K562 (cell line): ENCODE measurements around the gene CLASP2. TPM values are rescaled to one million over a fixed set of nuclear protein-coding genes. Genes with fewer than 3 reads are reported as not detected.
A peak's percentile ranks its signal among the peaks of the same experiment; 100 is the strongest.

ENCODE experiments used
- BRCA1 ChIP-seq, 2 experiments: fragments of 450-650 bp in 1 of 2; sonication (generic) in 1 of 2; formaldehyde crosslinking in 1 of 2; IDR thresholded peaks; 2 replicates each; pipeline versions ENCODE4 v1.5.0 to v1.6.1; 2017 to 2020; ENCODE audit warnings: mild to moderate bottlenecking in 1 of 2, missing genetic modification reagents in 1 of 2
- BRD9 ChIP-seq: fragments of 450-650 bp; IDR thresholded peaks from 2 replicates; pipeline ENCODE4 v1.6.1; 2018; ENCODE audit warnings: low read depth; ENCODE audit not compliant: partially characterized antibody
- CEBPG ChIP-seq, 3 experiments: fragments of 200-800 bp in 1 of 3; sonication (Bioruptor generic) in 1 of 3; sonication (generic) in 1 of 3; formaldehyde crosslinking in 1 of 3; IDR thresholded peaks in 2 of 3; conservative IDR thresholded peaks in 1 of 3; 2 replicates each; pipeline versions ENCODE4 v1.6.1 to v1.8.0; 2016 to 2022; ENCODE audit warnings: missing compliant biosample characterization in 2 of 3, missing genetic modification characterization in 2 of 3, mild to moderate bottlenecking in 1 of 3, missing genetic modification reagents in 1 of 3
- ETV6 ChIP-seq, 3 experiments: fragments of 150-350 bp in 1 of 3; sonication (generic) in 1 of 3; formaldehyde crosslinking in 1 of 3; IDR thresholded peaks; 2 replicates each; pipeline versions ENCODE4 v1.6.1 to v1.8.0; 2014 to 2022; ENCODE audit warnings: borderline replicate concordance in 2 of 3, low read depth in 2 of 3, antibody characterized with exemption in 1 of 3, low read length in 1 of 3, mild to moderate bottlenecking in 1 of 3, missing genetic modification reagents in 1 of 3
- FOSL1 ChIP-seq: fragments of 200-800 bp; sonication (Bioruptor generic); conservative IDR thresholded peaks from 2 replicates; pipeline ENCODE4 v1.6.1; 2016; ENCODE audit warnings: missing genetic modification characterization, missing compliant biosample characterization
- GATAD2A ChIP-seq: fragments of 450-650 bp; IDR thresholded peaks from 2 replicates; pipeline ENCODE4 v1.6.1; 2017
- HIVEP1 ChIP-seq: fragments of 250-450 bp; sonication (Bioruptor Pico); IDR thresholded peaks from 2 replicates; pipeline ENCODE4 v1.4.0; 2020; ENCODE audit warnings: mild to moderate bottlenecking
- KDM1A ChIP-seq, 2 experiments: fragments of 450-650 bp; IDR thresholded peaks; 2 replicates each; pipeline ENCODE4 v1.6.1; 2016; ENCODE audit warnings: mild to moderate bottlenecking in 2 of 2
- KLF6 ChIP-seq: fragments of 250-450 bp; sonication (Bioruptor Pico); IDR thresholded peaks from 2 replicates; pipeline ENCODE4 v1.4.0; 2020; ENCODE audit warnings: mild to moderate bottlenecking, moderate library complexity, borderline replicate concordance
- L3MBTL2 ChIP-seq: fragments of 450-650 bp; IDR thresholded peaks from 2 replicates; pipeline ENCODE4 v1.6.1; 2016; ENCODE audit warnings: mild to moderate bottlenecking, moderate library complexity
- LCOR ChIP-seq: sonication (generic); formaldehyde crosslinking; IDR thresholded peaks from 2 replicates; pipeline ENCODE4 v1.8.0; 2022; ENCODE audit warnings: mild to moderate bottlenecking, missing genetic modification reagents
- MEIS2 ChIP-seq: fragments of 450-650 bp; IDR thresholded peaks from 2 replicates; pipeline ENCODE4 v1.6.1; 2014; ENCODE audit warnings: mild to moderate bottlenecking; ENCODE audit not compliant: partially characterized antibody
- MTA3 ChIP-seq: fragments of 450-650 bp; formaldehyde crosslinking; IDR thresholded peaks from 2 replicates; pipeline ENCODE4 v1.6.1; 2017; ENCODE audit warnings: mild to moderate bottlenecking, borderline replicate concordance
- SREBF2 ChIP-seq: sonication (generic); formaldehyde crosslinking; IDR thresholded peaks from 2 replicates; pipeline ENCODE4 v1.4.0; 2020; ENCODE audit warnings: mild to moderate bottlenecking, missing genetic modification reagents
- TCF15 ChIP-seq: fragments of 250-450 bp; sonication (Bioruptor Pico); IDR thresholded peaks from 2 replicates; pipeline ENCODE4 v1.8.0; 2022; ENCODE audit warnings: moderate library complexity, mild to moderate bottlenecking, inconsistent platforms
- TCF7 ChIP-seq: sonication (generic); IDR thresholded peaks from 2 replicates; pipeline ENCODE4 v1.6.1; 2016; ENCODE audit warnings: antibody characterized with exemption, borderline replicate concordance
- TOE1 ChIP-seq, 2 experiments: fragments of 450-650 bp in 1 of 2; sonication (generic) in 1 of 2; formaldehyde crosslinking in 1 of 2; IDR thresholded peaks; 2 replicates each; pipeline versions ENCODE4 v1.7.1 to v1.8.0; 2016 to 2022; ENCODE audit warnings: borderline replicate concordance in 2 of 2, mild to moderate bottlenecking in 2 of 2, antibody characterized with exemption in 1 of 2, inconsistent platforms in 1 of 2, low read depth in 1 of 2, missing genetic modification reagents in 1 of 2, moderate library complexity in 1 of 2
- VEZF1 ChIP-seq: fragments of 200-800 bp; sonication (Bioruptor generic); IDR thresholded peaks from 2 replicates; pipeline ENCODE4 v1.6.1; 2017; ENCODE audit warnings: missing genetic modification characterization, missing compliant biosample characterization
- ZBTB9 ChIP-seq: fragments of 450-650 bp; formaldehyde crosslinking; IDR thresholded peaks from 2 replicates; pipeline ENCODE4 v1.4.0; 2020; ENCODE audit warnings: mild to moderate bottlenecking, moderate library complexity
- ZNF431 ChIP-seq: sonication (generic); formaldehyde crosslinking; IDR thresholded peaks from 2 replicates; pipeline ENCODE4 v1.8.0; 2022; ENCODE audit warnings: mild to moderate bottlenecking, missing genetic modification reagents
- ZNF511 ChIP-seq: sonication (generic); formaldehyde crosslinking; IDR thresholded peaks from 2 replicates; pipeline ENCODE4 v1.8.0; 2022; ENCODE audit warnings: mild to moderate bottlenecking, missing genetic modification reagents
- ZNF644 ChIP-seq: fragments of 200-800 bp; sonication (Bioruptor generic); IDR thresholded peaks from 2 replicates; pipeline ENCODE4 v1.6.1; 2016; ENCODE audit warnings: low read depth, missing genetic modification characterization, missing compliant biosample characterization
- polyA plus RNA-seq, 8 experiments: library from polyadenylated mRNA; depleted of rRNA in 4 of 8; stranded (reverse) in 5 of 8; unstranded in 3 of 8; fragments of >200 nt; fragmentation: Nextera tagmentation in 2 of 8; fragmentation: Illumina TruSeq in 1 of 8; extraction: Ambion mirVana in 2 of 8; extraction: Trizol in 1 of 8; gene quantifications; 2 replicates each; pipeline versions ENCODE4 v1.2.1 to v1.2.3, GENCODE V29; 2011 to 2014; ENCODE audit warnings: inconsistent platforms in 1 of 8, missing spikeins in 1 of 8
- total RNA-seq, 7 experiments: library from RNA; depleted of rRNA in 6 of 7; stranded (reverse); fragments of >200 nt in 6 of 7; fragmentation: Illumina TruSeq in 2 of 7; extraction: Trizol in 2 of 7; gene quantifications; 2 replicates each; pipeline versions ENCODE4 v1.2.1 to v1.2.3, GENCODE V29; 2011 to 2021; ENCODE audit warnings: low replicate concordance in 1 of 7

CLASP2 gene
- total and polyA plus RNA-seq, 9 of the 15 experiments (the other 6 are each of a cell fraction or from before 2014, with no cell fraction given) = 13.5 to 107 (median 71.8) TPM

- peak; percentile 61; the same call in 1 of the 2 replicates for TF ChIP-seq KLF6
- no peak for TF ChIP-seq MEIS2
- TF ChIP-seq VEZF1 = peak; percentile 67
- peak; percentile 83; the same call in 1 of the 2 replicates for TF ChIP-seq ZBTB9
- TF ChIP-seq ZNF511 (CRISPR knock-in tag) = peak; percentile 95
- peak; percentile 74 for TF ChIP-seq BRD9
- TF ChIP-seq L3MBTL2 = peak; percentile 73
- TF ChIP-seq BRCA1 (IDR thresholded peaks at IDR 0.05) = no peak
- TF ChIP-seq BRCA1 (CRISPR knock-in tag; IDR thresholded peaks at IDR 0.05) = no peak
- peak; percentile 91 for TF ChIP-seq MTA3
- no peak for TF ChIP-seq CEBPG (CRISPR knock-in tag; IDR thresholded peaks at IDR 0.05)
- no peak for TF ChIP-seq CEBPG (tag; conservative IDR thresholded peaks at IDR 0.05 in 1 of 2, IDR thresholded peaks at IDR 0.05 in 1 of 2)
- peak; percentile 67; the same call in 1 of the 2 replicates for TF ChIP-seq TCF7
- no peak for TF ChIP-seq SREBF2 (CRISPR knock-in tag)
- peak; percentile 83; the same call in 1 of the 2 replicates for TF ChIP-seq ZNF644
- peak; percentile 18; the same call in 1 of the 2 replicates for TF ChIP-seq FOSL1 (tag)
- TF ChIP-seq KDM1A (IDR thresholded peaks at IDR 0.05) = no peak; a peak in 1 of 4 replicates
- peak; percentile 76; the same call in 1 of the 2 replicates for TF ChIP-seq TCF15 (CRISPR knock-in tag)
- peak; percentile 88 for TF ChIP-seq GATAD2A
- TF ChIP-seq ZNF431 = peak; percentile 60; the same call in 1 of the 2 replicates
- TF ChIP-seq HIVEP1 (CRISPR knock-in tag) = peak; percentile 51; the same call in 1 of the 2 replicates
- no peak for TF ChIP-seq TOE1 (IDR thresholded peaks at IDR 0.05; ENCODE audit: borderline replicate concordance)
- 0 out of 2 replicates have a peak, but pooled peaks have one; percentile 1 for TF ChIP-seq TOE1 (CRISPR knock-in tag; IDR thresholded peaks at IDR 0.05; ENCODE audit: borderline replicate concordance, low read depth)
- TF ChIP-seq ETV6 (IDR thresholded peaks at IDR 0.05; ENCODE audit: borderline replicate concordance in 1 of 2, low read depth in 2 of 2, low read length in 1 of 2) = no peak
- peak; percentile 71; the same call in 1 of the 2 replicates for TF ChIP-seq ETV6 (CRISPR knock-in tag; IDR thresholded peaks at IDR 0.05; ENCODE audit: borderline replicate concordance)
- peak; percentile 34; the same call in 1 of the 2 replicates for TF ChIP-seq LCOR (CRISPR knock-in tag)
These were observed at the start of gene CLASP2 (continued) for GRCh38 chr3:33717866-33718594.
